SK-N-SH treated with all-trans-retinoic acid at 6 μM for 48 hours (cell line): ENCODE measurements around the gene CDC25C.
"Not testable (repeated sequence)": the region's sequence is repeated elsewhere in the genome, so short reads cannot be mapped to it uniquely, and the experiment has no call there.

Experiments used
- ATAC-seq: fragments of 200-7000 bp; cut with Tn5 transposase; 3 replicates; pipeline ENCODE4 v1.9.1; 2020; ENCODE audit warnings: mild to moderate bottlenecking, moderate library complexity
- ARNTL ChIP-seq: fragments of 450-650 bp; formaldehyde crosslinking; IDR thresholded peaks from 2 replicates; pipeline ENCODE4 v1.5.0; 2020; ENCODE audit warnings: low read depth, mild to moderate bottlenecking, moderate library complexity, borderline replicate concordance
- BACH2 ChIP-seq: fragments of 250-450 bp; sonication (Bioruptor Pico); IDR thresholded peaks from 2 replicates; pipeline ENCODE4 v1.9.0; 2021; ENCODE audit warnings: mild to moderate bottlenecking, borderline replicate concordance
- CREB5 ChIP-seq: fragments of 250-450 bp; sonication (Bioruptor Pico); IDR thresholded peaks from 2 replicates; pipeline ENCODE4 v1.5.1; 2020; ENCODE audit warnings: low read depth, mild to moderate bottlenecking, moderate library complexity
- CSDC2 ChIP-seq: fragments of 250-450 bp; sonication (Bioruptor Pico); IDR thresholded peaks from 2 replicates; pipeline ENCODE4 v1.5.0; 2020; ENCODE audit warnings: mild to moderate bottlenecking, moderate library complexity
- CSRNP3 ChIP-seq: fragments of 250-450 bp; sonication (Bioruptor Pico); IDR thresholded peaks from 2 replicates; pipeline ENCODE4 v1.5.1; 2021; ENCODE audit warnings: mild to moderate bottlenecking, moderate library complexity
- ESRRG ChIP-seq: fragments of 250-450 bp; sonication (Bioruptor Pico); IDR thresholded peaks from 2 replicates; pipeline ENCODE4 v1.6.1; 2021; ENCODE audit warnings: mild to moderate bottlenecking
- ISL1 ChIP-seq: fragments of 250-450 bp; sonication (Bioruptor Pico); IDR thresholded peaks from 2 replicates; pipeline ENCODE4 v2.1.2; 2022; ENCODE audit warnings: mild to moderate bottlenecking, moderate library complexity
- OSR1 ChIP-seq: fragments of 250-450 bp; sonication (Bioruptor Pico); IDR thresholded peaks from 2 replicates; pipeline ENCODE4 v1.8.0; 2022; ENCODE audit warnings: moderate library complexity, mild to moderate bottlenecking, inconsistent platforms
- PATZ1 ChIP-seq: fragments of 250-450 bp; sonication (Bioruptor Pico); IDR thresholded peaks from 2 replicates; pipeline ENCODE4 v1.8.0; 2020; ENCODE audit warnings: mild to moderate bottlenecking, moderate library complexity, borderline replicate concordance
- POU6F1 ChIP-seq: fragments of 250-450 bp; sonication (Bioruptor Pico); IDR thresholded peaks from 2 replicates; pipeline ENCODE4 v1.8.0; 2021; ENCODE audit warnings: low read depth, mild to moderate bottlenecking, moderate library complexity, borderline replicate concordance
- PPARA ChIP-seq: fragments of 250-450 bp; sonication (Bioruptor Pico); IDR thresholded peaks from 2 replicates; pipeline ENCODE4 v1.5.0; 2020; ENCODE audit warnings: mild to moderate bottlenecking, borderline replicate concordance
- RARB ChIP-seq: fragments of 250-450 bp; sonication (Bioruptor Pico); IDR thresholded peaks from 2 replicates; pipeline ENCODE4 v1.8.0; 2021; ENCODE audit warnings: mild to moderate bottlenecking, moderate library complexity
- TCF4 ChIP-seq: fragments of 250-450 bp; sonication (Bioruptor Pico); IDR thresholded peaks from 2 replicates; pipeline ENCODE4 v1.8.0; 2021; ENCODE audit warnings: mild to moderate bottlenecking, moderate library complexity, borderline replicate concordance
- TOX ChIP-seq: fragments of 250-450 bp; sonication (Bioruptor Pico); IDR thresholded peaks from 2 replicates; pipeline ENCODE4 v1.8.0; 2021; ENCODE audit warnings: mild to moderate bottlenecking, moderate library complexity, borderline replicate concordance
- TSHZ2 ChIP-seq: fragments of 250-450 bp; sonication (Bioruptor Pico); IDR thresholded peaks from 2 replicates; pipeline ENCODE4 v1.5.0; 2020; ENCODE audit warnings: mild to moderate bottlenecking, moderate library complexity
- ZC3H10 ChIP-seq: fragments of 250-450 bp; sonication (Bioruptor Pico); IDR thresholded peaks from 2 replicates; pipeline ENCODE4 v1.5.1; 2021; ENCODE audit warnings: mild to moderate bottlenecking, moderate library complexity
- ZFP3 ChIP-seq: fragments of 250-450 bp; sonication (Bioruptor Pico); IDR thresholded peaks from 2 replicates; pipeline ENCODE4 v1.5.0; 2020; ENCODE audit warnings: mild to moderate bottlenecking, moderate library complexity
- ZFP30 ChIP-seq: fragments of 450-650 bp; formaldehyde crosslinking; IDR thresholded peaks from 2 replicates; pipeline ENCODE4 v1.5.0; 2022; ENCODE audit warnings: mild to moderate bottlenecking, moderate library complexity
- ZNF565 ChIP-seq: fragments of 450-650 bp; formaldehyde crosslinking; conservative IDR thresholded peaks from 2 replicates; pipeline ENCODE4 v1.5.0; 2020; ENCODE audit warnings: low read depth, mild to moderate bottlenecking, moderate library complexity
- ZNF70 ChIP-seq: fragments of 450-650 bp; formaldehyde crosslinking; IDR thresholded peaks from 2 replicates; pipeline ENCODE4 v1.5.0; 2020; ENCODE audit warnings: mild to moderate bottlenecking, moderate library complexity
- ZNF8 ChIP-seq: fragments of 450-650 bp; formaldehyde crosslinking; IDR thresholded peaks from 2 replicates; pipeline ENCODE4 v1.5.0; 2020; ENCODE audit warnings: mild to moderate bottlenecking, moderate library complexity

Gene CDC25C

GRCh38 chr5:138257583-138257982, 74.0 kb downstream of the CDC25C start (continued):
- no peak for TF ChIP-seq TSHZ2 (CRISPR knock-in tag)
- TF ChIP-seq ZNF565, result no peak
- TF ChIP-seq, all 23 proteins: peak for 0

GRCh38 chr5:138252944-138253343, 78.7 kb downstream of the CDC25C start:
- no peak for ATAC-seq
- TF ChIP-seq PPARA (CRISPR knock-in tag) (no peak), ZFP30 (CRISPR knock-in tag) (no peak), CREB5 (CRISPR knock-in tag) (no peak), OSR1 (no peak), PATZ1 (CRISPR knock-in tag) (no peak), CSDC2 (CRISPR knock-in tag) (no peak), CSRNP3 (CRISPR knock-in tag) (no peak), ISL1 (CRISPR knock-in tag) (no peak), ZC3H10 (CRISPR knock-in tag) (no peak), ZNF565 (no peak), TOX (CRISPR knock-in tag) (no peak)

- ATAC-seq, result not testable (repeated sequence)
Observed at GRCh38 chr5:138247800-138248199, 83.8 kb downstream of the CDC25C start.

GRCh38 chr5:138246822-138247221, 84.8 kb downstream of the CDC25C start:
- no peak for ATAC-seq
- TF ChIP-seq ISL1 (CRISPR knock-in tag) (no peak), ZNF70 (CRISPR knock-in tag) (no peak), CSRNP3 (CRISPR knock-in tag) (no peak), ESRRG (CRISPR knock-in tag) (no peak), CSDC2 (CRISPR knock-in tag) (no peak), ZNF8 (CRISPR knock-in tag) (no peak), TOX (CRISPR knock-in tag) (no peak), ZFP3 (no peak), RARB (no peak), ARNTL (CRISPR knock-in tag) (no peak), OSR1 (no peak), POU6F1 (no peak), TCF4 (CRISPR knock-in tag) (no peak), ZC3H10 (CRISPR knock-in tag) (no peak), PATZ1 (CRISPR knock-in tag) (no peak), TSHZ2 (CRISPR knock-in tag) (no peak), BACH2 (no peak)
